Measurements from ENCODE around the gene ROGDI.

The ROGDI gene

DNA sequence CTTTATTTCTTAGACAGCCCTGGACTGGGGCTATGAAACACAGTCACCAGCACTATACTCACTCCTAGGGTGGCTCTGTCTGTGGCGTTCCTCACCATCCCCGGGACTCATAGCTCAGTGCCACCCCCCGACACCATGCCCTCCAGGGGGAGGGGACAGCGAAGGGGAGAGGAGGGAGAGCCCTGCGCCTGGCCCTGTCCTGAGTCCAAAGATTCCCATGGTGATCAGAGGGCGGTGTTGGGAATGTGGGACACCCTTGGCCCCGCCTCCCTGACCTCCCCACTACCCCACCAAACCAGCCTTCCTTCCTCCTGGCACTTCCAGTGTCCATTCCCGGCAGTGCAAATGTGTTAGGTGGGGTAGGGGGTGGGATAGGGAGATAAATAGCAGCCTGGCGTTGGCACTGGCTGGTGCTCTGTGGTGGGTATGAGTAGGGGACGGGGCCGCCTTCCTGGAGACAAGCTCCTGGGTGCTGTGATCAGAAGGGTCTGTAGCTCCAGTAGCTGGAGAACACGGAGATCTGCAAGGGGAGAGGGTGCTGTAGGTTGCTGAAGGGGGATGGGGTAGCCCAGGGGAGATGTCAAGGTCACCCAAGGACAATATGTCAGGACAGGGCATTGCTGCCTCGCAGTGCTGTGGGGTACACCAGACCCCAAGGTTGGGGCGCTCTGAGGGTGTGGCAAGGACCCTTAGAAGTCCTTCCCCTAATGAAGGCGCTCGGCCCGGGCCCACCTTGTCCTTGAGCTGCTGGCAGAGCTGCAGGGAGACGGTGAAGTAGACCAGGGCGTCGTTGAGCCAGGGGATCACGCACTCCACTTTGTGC lies 5.2 kb downstream of the ROGDI start:
- CTCF ChIA-PET, result no interaction called here
- no peak overlapping the region for H3K4me3 ChIP-seq (ENCODE audit: low read depth, low read length)
- TF ChIP-seq, protein P1, sequence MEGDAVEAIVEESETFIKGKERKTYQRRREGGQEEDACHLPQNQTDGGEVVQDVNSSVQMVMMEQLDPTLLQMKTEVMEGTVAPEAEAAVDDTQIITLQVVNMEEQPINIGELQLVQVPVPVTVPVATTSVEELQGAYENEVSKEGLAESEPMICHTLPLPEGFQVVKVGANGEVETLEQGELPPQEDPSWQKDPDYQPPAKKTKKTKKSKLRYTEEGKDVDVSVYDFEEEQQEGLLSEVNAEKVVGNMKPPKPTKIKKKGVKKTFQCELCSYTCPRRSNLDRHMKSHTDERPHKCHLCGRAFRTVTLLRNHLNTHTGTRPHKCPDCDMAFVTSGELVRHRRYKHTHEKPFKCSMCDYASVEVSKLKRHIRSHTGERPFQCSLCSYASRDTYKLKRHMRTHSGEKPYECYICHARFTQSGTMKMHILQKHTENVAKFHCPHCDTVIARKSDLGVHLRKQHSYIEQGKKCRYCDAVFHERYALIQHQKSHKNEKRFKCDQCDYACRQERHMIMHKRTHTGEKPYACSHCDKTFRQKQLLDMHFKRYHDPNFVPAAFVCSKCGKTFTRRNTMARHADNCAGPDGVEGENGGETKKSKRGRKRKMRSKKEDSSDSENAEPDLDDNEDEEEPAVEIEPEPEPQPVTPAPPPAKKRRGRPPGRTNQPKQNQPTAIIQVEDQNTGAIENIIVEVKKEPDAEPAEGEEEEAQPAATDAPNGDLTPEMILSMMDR (IDR thresholded peaks at IDR 0.05; ENCODE audit: insufficient read depth, low read length, missing control alignments), result no peak
- no peak for DNase-seq (ENCODE audit: low read depth, low spot score)
- POLR2A ChIA-PET, result no interaction called here

DNA sequence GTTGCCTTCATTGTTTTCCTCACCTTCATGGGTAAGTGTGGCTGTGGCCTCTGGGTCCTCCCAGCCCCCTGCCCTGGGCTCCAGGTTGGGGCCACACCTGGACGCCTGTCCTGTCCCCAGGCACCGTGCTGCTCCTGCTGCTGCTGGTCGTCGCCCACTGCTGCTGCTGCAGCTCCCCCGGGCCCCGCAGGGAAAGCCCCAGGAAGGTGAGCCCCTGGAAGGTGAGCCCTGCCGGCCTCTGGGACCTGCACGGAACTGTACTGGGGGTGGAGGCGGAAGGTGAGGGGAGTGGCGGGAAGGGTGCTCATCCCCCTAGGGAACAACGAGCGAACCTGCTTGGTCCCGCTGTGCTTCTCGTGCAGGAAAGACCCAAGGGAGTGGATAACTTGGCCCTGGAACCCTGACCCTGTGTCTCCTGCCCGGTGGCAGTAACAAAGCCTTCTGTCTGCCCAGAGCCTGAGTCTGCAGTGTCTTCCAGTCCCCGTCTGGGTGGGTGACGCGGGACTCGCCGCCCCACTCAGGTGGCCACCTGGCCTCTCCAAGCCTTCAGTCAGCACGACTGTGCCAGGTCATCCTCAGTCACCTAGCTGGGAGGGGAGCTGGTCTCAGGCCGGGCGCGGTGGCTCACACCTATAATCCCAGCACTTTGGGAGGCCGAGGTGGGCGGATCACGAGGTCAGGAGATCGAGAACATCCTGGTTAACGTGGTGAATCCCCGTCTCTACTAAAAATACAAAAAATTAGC lies 6.4 kb downstream of the ROGDI start:
- TF ChIP-seq, protein P1 (IDR thresholded peaks at IDR 0.05; ENCODE audit: insufficient read depth, low read length, missing control alignments), result no peak
- no peak for DNase-seq (ENCODE audit: low read depth, low spot score)
- CTCF ChIA-PET, result no interaction called here
- no peak overlapping the region for H3K4me3 ChIP-seq (ENCODE audit: low read depth, low read length)
- POLR2A ChIA-PET, result no interaction called here

DNA sequence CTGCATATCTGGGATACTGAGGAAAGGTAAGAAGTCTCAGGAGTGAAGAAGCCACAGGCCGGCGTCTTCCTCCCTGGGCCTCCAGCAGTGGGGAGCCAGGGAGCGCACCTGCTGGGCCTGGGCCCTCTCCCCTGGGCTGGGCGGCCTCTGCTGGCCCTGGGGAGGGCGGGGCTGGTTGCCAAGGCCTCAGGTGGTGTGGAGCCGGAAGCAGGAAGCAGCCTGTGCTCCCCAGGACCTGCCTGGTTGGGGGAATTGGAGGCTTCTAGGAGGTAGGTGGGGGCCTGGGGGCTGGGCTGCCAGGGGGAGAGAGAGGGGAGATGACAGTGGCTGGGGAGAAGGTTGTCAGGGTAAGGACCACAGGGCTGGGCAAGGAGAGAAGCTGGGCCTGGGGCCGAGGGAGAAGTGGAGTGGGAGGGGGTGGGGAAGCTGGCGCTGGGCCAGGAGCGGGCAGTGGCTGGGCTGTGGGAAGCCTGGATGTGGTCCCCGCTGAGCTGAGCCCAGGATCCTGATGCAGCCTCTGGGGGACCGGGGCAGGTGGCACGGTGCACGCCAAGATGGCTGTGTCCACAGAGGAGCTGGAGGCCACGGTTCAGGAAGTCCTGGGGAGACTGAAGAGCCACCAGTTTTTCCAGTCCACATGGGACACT lies 7.1 kb downstream of the ROGDI start, which contains the start of gene SMIM22:
TSS of gene SMIM22 (plus strand) at position 189 of the 647 bp plus-strand sequence. CDS start at position 555, 366 bp downstream.
- POLR2A ChIA-PET, result no interaction called here
- TF ChIP-seq, protein P1 (IDR thresholded peaks at IDR 0.05; ENCODE audit: insufficient read depth, low read length, missing control alignments), result no peak
- CTCF ChIA-PET, result no interaction called here
- no peak for DNase-seq (ENCODE audit: low read depth, low spot score)
- H3K4me3 ChIP-seq (ENCODE audit: low read depth, low read length), result no peak within 1 kb of the TSS

DNA sequence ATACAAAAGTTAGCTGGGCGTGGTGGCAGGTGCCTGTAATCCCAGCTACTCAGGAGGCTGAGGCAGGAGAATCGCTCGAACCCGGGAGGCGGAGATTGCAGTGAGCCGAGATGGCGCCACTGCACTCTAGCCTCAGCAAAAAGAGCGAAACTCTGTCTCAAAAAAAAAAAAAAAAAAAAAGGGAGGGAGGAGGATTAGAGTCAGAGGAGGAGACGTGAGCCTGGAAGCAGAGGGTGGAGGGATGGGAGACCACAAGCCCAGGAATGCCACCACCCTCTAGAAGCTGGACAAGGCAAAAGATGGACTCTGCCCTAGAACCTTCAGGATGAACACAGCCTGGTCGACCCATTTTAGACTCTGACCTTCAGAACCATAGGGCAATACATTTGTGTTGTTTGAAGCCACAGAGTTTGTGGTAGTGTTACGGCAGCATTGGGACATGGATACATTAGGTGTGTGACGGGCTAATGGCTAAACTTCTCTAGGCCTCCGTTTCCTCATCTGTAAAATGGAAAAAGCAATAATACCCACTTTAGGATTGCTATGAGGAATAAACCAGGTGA lies 9.4 kb downstream of the ROGDI start:
- no peak overlapping the region for H3K4me3 ChIP-seq (ENCODE audit: low read depth, low read length)
- TF ChIP-seq, protein P1 (IDR thresholded peaks at IDR 0.05; ENCODE audit: insufficient read depth, low read length, missing control alignments), result no peak
- DNase-seq (ENCODE audit: low read depth, low spot score), result no peak
- ChIA-PET POLR2A (no interaction called here), CTCF (no interaction called here)

DNA sequence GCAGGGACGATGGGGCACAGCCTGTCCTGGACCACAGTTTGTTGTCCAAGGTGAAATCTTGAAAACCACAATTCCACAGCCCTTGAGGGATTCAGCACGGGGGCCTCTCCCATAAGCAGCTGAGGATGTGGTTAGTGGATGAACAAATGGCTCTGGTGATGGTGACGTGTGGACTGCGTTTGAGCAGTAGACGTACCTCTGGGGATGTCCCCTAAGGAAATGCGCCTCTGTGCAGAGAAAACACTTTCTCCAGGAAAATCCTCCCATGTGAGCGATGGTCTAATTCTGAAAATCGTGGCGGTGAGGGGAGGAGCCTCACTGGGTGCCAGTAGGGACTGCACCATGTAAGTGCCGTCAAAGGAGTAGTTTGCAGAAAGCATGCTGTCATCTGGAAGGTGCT lies 11.6 kb downstream of the ROGDI start:
- TF ChIP-seq, protein P1 (IDR thresholded peaks at IDR 0.05; ENCODE audit: insufficient read depth, low read length, missing control alignments), result no peak
- CTCF ChIA-PET, result no interaction called here
- DNase-seq (ENCODE audit: low read depth, low spot score), result no peak
- no peak overlapping the region for H3K4me3 ChIP-seq (ENCODE audit: low read depth, low read length)
- POLR2A ChIA-PET, result no interaction called here

DNA sequence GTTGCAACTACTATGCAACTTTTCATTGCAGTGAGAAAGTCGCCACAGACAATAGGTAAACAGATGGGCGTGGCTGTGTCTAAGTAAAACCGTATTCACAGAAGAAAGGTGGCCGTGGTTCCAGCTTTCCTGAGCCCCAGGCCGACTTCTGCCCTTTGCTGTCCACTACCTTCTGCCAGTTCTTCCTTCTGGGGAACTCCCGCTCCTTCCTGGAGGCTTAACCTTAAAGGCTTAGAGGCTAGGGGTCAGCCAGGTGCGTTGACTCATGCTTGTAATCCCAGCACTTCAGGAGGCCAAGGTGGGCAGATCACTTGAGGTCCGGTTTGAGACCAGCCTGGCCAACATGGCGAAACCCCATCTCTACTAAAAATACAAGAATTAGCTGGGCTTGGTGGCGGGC lies 12.2 kb downstream of the ROGDI start:
- ChIA-PET POLR2A (no interaction called here), CTCF (no interaction called here)
- TF ChIP-seq, protein P1 (IDR thresholded peaks at IDR 0.05; ENCODE audit: insufficient read depth, low read length, missing control alignments), result no peak
- no peak overlapping the region for H3K4me3 ChIP-seq (ENCODE audit: low read depth, low read length)
- DNase-seq (ENCODE audit: low read depth, low spot score), result no peak
